ENCODE measurements around the gene WNT2B.

GRCh38 chr1:112505400-112505785 lies 3.4 kb upstream of the WNT2B start:
- TF ChIP-seq CTCF (IDR thresholded peaks at IDR 0.05; ENCODE audit: extremely low read depth in 1 of 2, insufficient read depth in 1 of 2, low read depth in 1 of 2, low read length in 2 of 2) (no peak), POLR2A (IDR thresholded peaks at IDR 0.05; ENCODE audit: low read depth, low read length) (no peak), JUN (IDR thresholded peaks at IDR 0.05; ENCODE audit: borderline replicate concordance, insufficient read depth, insufficient read length, low read depth) (no peak), EZH2 (IDR thresholded peaks at IDR 0.05; ENCODE audit: borderline replicate concordance, low read depth, low read length, severe bottlenecking) (no peak), POLR2AphosphoS5 (IDR thresholded peaks at IDR 0.05; ENCODE audit: insufficient read depth, low read depth, low read length) (no peak), MYC (IDR thresholded peaks at IDR 0.05; ENCODE audit: low read depth, low read length) (no peak)
